Anterior cingulate cortex (tissue), 58 donors: Measurements from ENCODE around the gene DCC.

Source experiments
- DNase-seq, 58 donors: peaks; one replicate each; lab custom pipeline; 2025; lab: John Stamatoyannopoulos, UW

Gene DCC

GRCh38 chr18:52577795-52578194 lies 237.8 kb downstream of the DCC start:
- no peak for DNase-seq

GRCh38 chr18:52582061-52582460 lies 242.1 kb downstream of the DCC start:
- DNase-seq = no peak

- no peak for DNase-seq
Measured at GRCh38 chr18:52582516-52582915, 242.5 kb downstream of the DCC start.

- DNase-seq = no peak
Measured at GRCh38 chr18:52588931-52589330, 248.9 kb downstream of the DCC start.

GRCh38 chr18:52596748-52597435 lies 256.9 kb downstream of the DCC start:
- no peak for DNase-seq

GRCh38 chr18:52598921-52599320 lies 258.9 kb downstream of the DCC start:
- DNase-seq = no peak

GRCh38 chr18:52602820-52603219 lies 262.8 kb downstream of the DCC start:
- DNase-seq = no peak

GRCh38 chr18:52605345-52605744 lies 265.3 kb downstream of the DCC start:
- no peak for DNase-seq

GRCh38 chr18:52607985-52608384 lies 268.0 kb downstream of the DCC start:
- DNase-seq = no peak

- no peak for DNase-seq
Measured at GRCh38 chr18:52610451-52611115, 270.6 kb downstream of the DCC start.

- DNase-seq = no peak
Measured at GRCh38 chr18:52612406-52612805, 272.4 kb downstream of the DCC start.

GRCh38 chr18:52615321-52615720 lies 275.3 kb downstream of the DCC start:
- no peak for DNase-seq

- DNase-seq = no peak
Measured at GRCh38 chr18:52615943-52616342, 275.9 kb downstream of the DCC start.

- no peak for DNase-seq
Measured at GRCh38 chr18:52617931-52618330, 277.9 kb downstream of the DCC start.

- no peak for DNase-seq
Measured at GRCh38 chr18:52620926-52621439, 281.0 kb downstream of the DCC start.

GRCh38 chr18:52624702-52625101 lies 284.7 kb downstream of the DCC start:
- no peak for DNase-seq

- no peak for DNase-seq
Measured at GRCh38 chr18:52636536-52636935, 296.5 kb downstream of the DCC start.

- no peak for DNase-seq
Measured at GRCh38 chr18:52648201-52648600, 308.2 kb downstream of the DCC start.

GRCh38 chr18:52652391-52652790 lies 312.4 kb downstream of the DCC start:
- no peak for DNase-seq

- DNase-seq = peak in 1 of 58 donors; percentile 4
Measured at GRCh38 chr18:52657043-52657805, 317.2 kb downstream of the DCC start.

- DNase-seq = no peak
Measured at GRCh38 chr18:52667463-52668065, 327.6 kb downstream of the DCC start.
